ENCODE measurements around the gene STK11.

STK11 gene

GRCh38 chr19:1169921-1170885, 35.4 kb upstream of the STK11 start:
- TF ChIP-seq CTCF (conservative IDR thresholded peaks at IDR 0.05; ENCODE audit: low read depth, low read length) = no peak
- Histone ChIP-seq H3K27me3 (ENCODE audit: insufficient read depth, low read depth) (no peaks in the 10 kb centered on the region), H3K4me1 (ENCODE audit: low read depth, poor library complexity, severe bottlenecking) (peaks cover 25% of the 10 kb centered on the region), H3K79me2 (ENCODE audit: insufficient read depth, low read depth) (peaks cover 46% of the 10 kb centered on the region), H2AFZ (ENCODE audit: low read depth) (no peak overlapping the region), H3K27ac (no peak overlapping the region), H3K36me3 (ENCODE audit: insufficient read depth) (no peaks in the 10 kb centered on the region), H4K20me1 (ENCODE audit: insufficient read depth) (no peaks in the 10 kb centered on the region), H3K4me3 (IDR thresholded peaks at IDR 0.05; ENCODE audit: insufficient read depth, low read depth, low read length) (no peak overlapping the region), H3K9ac (no peak overlapping the region), H3K4me2 (no peak overlapping the region)

- no peaks in the 10 kb centered on the region for H3K36me3 ChIP-seq (ENCODE audit: insufficient read depth)
- H3K27me3 ChIP-seq (ENCODE audit: insufficient read depth, low read depth) = no peaks in the 10 kb centered on the region
- no peak overlapping the region for H3K27ac ChIP-seq
- peaks cover 46% of the 10 kb centered on the region for H3K79me2 ChIP-seq (ENCODE audit: insufficient read depth, low read depth)
- no peaks in the 10 kb centered on the region for H4K20me1 ChIP-seq (ENCODE audit: insufficient read depth)
- no peak for TF ChIP-seq CTCF (conservative IDR thresholded peaks at IDR 0.05; ENCODE audit: low read depth, low read length)
- H3K4me3 ChIP-seq (IDR thresholded peaks at IDR 0.05; ENCODE audit: insufficient read depth, low read depth, low read length) = no peak overlapping the region
- no peak overlapping the region for H3K9ac ChIP-seq
- peaks cover 25% of the 10 kb centered on the region for H3K4me1 ChIP-seq (ENCODE audit: low read depth, poor library complexity, severe bottlenecking)
- no peak overlapping the region for H2AFZ ChIP-seq (ENCODE audit: low read depth)
- no peak overlapping the region for H3K4me2 ChIP-seq
Measured at GRCh38 chr19:1170938-1171754, 34.4 kb upstream of the STK11 start.

GRCh38 chr19:1171755-1172352, 33.7 kb upstream of the STK11 start:
- Histone ChIP-seq H3K4me2 (no peak overlapping the region), H4K20me1 (ENCODE audit: insufficient read depth) (no peaks in the 10 kb centered on the region), H3K4me3 (IDR thresholded peaks at IDR 0.05; ENCODE audit: insufficient read depth, low read depth, low read length) (no peak overlapping the region), H3K36me3 (ENCODE audit: insufficient read depth) (no peaks in the 10 kb centered on the region), H3K4me1 (ENCODE audit: low read depth, poor library complexity, severe bottlenecking) (peaks cover 25% of the 10 kb centered on the region), H3K27ac (no peak overlapping the region), H2AFZ (ENCODE audit: low read depth) (no peak overlapping the region), H3K9ac (no peak overlapping the region), H3K27me3 (ENCODE audit: insufficient read depth, low read depth) (no peaks in the 10 kb centered on the region), H3K79me2 (ENCODE audit: insufficient read depth, low read depth) (peaks cover 46% of the 10 kb centered on the region)
- TF ChIP-seq CTCF (conservative IDR thresholded peaks at IDR 0.05; ENCODE audit: low read depth, low read length) = no peak

- H4K20me1 ChIP-seq (ENCODE audit: insufficient read depth) = no peaks in the 10 kb centered on the region
- H3K36me3 ChIP-seq (ENCODE audit: insufficient read depth) = no peaks in the 10 kb centered on the region
- TF ChIP-seq CTCF (conservative IDR thresholded peaks at IDR 0.05; ENCODE audit: low read depth, low read length) = no peak
- no peak overlapping the region for H3K4me3 ChIP-seq (IDR thresholded peaks at IDR 0.05; ENCODE audit: insufficient read depth, low read depth, low read length)
- no peaks in the 10 kb centered on the region for H3K27me3 ChIP-seq (ENCODE audit: insufficient read depth, low read depth)
- peaks cover 25% of the 10 kb centered on the region for H3K4me1 ChIP-seq (ENCODE audit: low read depth, poor library complexity, severe bottlenecking)
- no peak overlapping the region for H3K27ac ChIP-seq
- peak overlapping the region; percentile 84 for H3K4me2 ChIP-seq
- peaks cover 46% of the 10 kb centered on the region for H3K79me2 ChIP-seq (ENCODE audit: insufficient read depth, low read depth)
- H2AFZ ChIP-seq (ENCODE audit: low read depth) = no peak overlapping the region
- H3K9ac ChIP-seq = no peak overlapping the region; the same call in 1 of the 2 replicates
Measured at GRCh38 chr19:1172353-1173158, 33.0 kb upstream of the STK11 start.
